ENCODE measurements around the gene GH2. TPM values are rescaled to one million over a fixed set of nuclear protein-coding genes. Genes with fewer than 3 reads are reported as not detected.
"Not testable (repeated sequence)": the region's sequence is repeated elsewhere in the genome, so short reads cannot be mapped to it uniquely, and the experiment has no call there.

GH2 gene
- total and polyA plus RNA-seq, 4 donors, result not detected

DNA sequence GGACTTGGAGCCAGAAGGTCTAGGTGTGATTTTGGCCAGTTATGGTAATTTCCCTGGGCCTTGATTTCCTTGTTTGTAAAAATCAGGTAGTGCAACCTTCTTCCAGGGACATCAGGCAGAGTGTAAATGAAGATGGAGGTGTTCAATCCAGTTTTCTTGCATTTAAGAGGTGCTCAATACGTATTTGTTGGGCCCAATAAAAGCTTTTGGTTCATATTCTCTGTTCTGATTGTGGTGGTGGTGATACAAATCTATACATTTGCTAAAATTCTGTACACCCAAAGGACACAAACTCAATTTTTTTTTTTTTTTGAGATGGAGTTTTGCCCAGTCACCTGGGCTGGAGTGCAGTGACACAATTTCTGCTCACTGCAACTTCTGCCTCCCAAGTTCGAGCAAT lies 44.4 kb upstream of the GH2 start:
- 90% methylated on average over 2 of the region's 2 CpGs for WGBS
- H3K4me1 ChIP-seq (ENCODE audit: control insufficient read depth in 4 of 4, insufficient read depth in 4 of 4, low read length in 3 of 4), result peaks cover 0 to 5% (median 2%) of the 10 kb centered on the region in 4 donors
- no peak overlapping the region for H3K9ac ChIP-seq (ENCODE audit: low read depth in 1 of 2, low read length in 2 of 2)

DNA sequence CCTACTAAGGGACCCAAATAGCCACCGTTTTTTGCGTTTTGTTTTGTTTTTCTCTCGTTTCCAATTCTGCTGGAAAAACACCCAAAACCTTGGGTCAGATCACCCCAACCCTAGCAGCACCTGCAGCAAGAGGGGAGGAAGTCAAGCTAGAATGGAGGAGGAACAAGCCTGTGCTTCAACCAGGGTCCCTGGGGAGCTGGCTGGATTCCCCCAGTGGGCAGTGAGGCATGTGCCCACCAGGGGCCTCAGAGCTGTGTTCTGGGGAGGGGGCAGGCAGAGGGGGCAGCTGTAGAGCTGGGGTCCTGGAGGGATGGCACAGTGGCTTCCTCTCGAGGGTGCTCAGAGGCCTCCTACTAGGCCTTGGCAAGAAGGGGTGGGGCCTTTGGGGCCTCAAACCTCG lies 43.9 kb upstream of the GH2 start:
- Histone ChIP-seq H3K4me3 (ENCODE audit: low read depth in 1 of 3, low read length in 3 of 3) (no peak overlapping the region), H3K36me3 (ENCODE audit: control insufficient read depth in 4 of 4, insufficient read depth in 3 of 4, low read depth in 1 of 4, low read length in 3 of 4) (no peaks in the 10 kb centered on the region), H3K27me3 (ENCODE audit: control insufficient read depth in 4 of 4, insufficient read depth in 4 of 4, low read length in 3 of 4) (no peaks in the 10 kb centered on the region), H3K4me1 (ENCODE audit: control insufficient read depth in 4 of 4, insufficient read depth in 4 of 4, low read length in 3 of 4) (peaks cover 0 to 3% (median under 1%) of the 10 kb centered on the region in 4 donors), H3K9ac (ENCODE audit: low read depth in 1 of 2, low read length in 2 of 2) (no peak overlapping the region), H3K9me3 (ENCODE audit: control insufficient read depth in 4 of 4, low read length in 3 of 4) (no peaks in the 10 kb centered on the region), H3K27ac (ENCODE audit: low read depth in 1 of 2, low read length in 2 of 2) (no peak overlapping the region)
- WGBS, result 87% methylated on average over 5 of the region's 5 CpGs
- no peak for DNase-seq (ENCODE audit: low spot score)
- TF ChIP-seq GABPA (IDR thresholded peaks at IDR 0.05 in 1 of 2, conservative IDR thresholded peaks at IDR 0.05 in 1 of 2) (no peak), HNF4G (IDR thresholded peaks at IDR 0.05) (no peak), RAD21 (IDR thresholded peaks at IDR 0.05) (no peak), HNF4A (conservative IDR thresholded peaks at IDR 0.05) (no peak), SP1 (IDR thresholded peaks at IDR 0.05) (no peak), TAF1 (conservative IDR thresholded peaks at IDR 0.05) (no peak), FOXA1 (IDR thresholded peaks at IDR 0.05) (no peak), EGR1 (IDR thresholded peaks at IDR 0.05; ENCODE audit: low read depth in 2 of 2) (no peak), YY1 (IDR thresholded peaks at IDR 0.05) (no peak)
- TF ChIP-seq, protein P1, sequence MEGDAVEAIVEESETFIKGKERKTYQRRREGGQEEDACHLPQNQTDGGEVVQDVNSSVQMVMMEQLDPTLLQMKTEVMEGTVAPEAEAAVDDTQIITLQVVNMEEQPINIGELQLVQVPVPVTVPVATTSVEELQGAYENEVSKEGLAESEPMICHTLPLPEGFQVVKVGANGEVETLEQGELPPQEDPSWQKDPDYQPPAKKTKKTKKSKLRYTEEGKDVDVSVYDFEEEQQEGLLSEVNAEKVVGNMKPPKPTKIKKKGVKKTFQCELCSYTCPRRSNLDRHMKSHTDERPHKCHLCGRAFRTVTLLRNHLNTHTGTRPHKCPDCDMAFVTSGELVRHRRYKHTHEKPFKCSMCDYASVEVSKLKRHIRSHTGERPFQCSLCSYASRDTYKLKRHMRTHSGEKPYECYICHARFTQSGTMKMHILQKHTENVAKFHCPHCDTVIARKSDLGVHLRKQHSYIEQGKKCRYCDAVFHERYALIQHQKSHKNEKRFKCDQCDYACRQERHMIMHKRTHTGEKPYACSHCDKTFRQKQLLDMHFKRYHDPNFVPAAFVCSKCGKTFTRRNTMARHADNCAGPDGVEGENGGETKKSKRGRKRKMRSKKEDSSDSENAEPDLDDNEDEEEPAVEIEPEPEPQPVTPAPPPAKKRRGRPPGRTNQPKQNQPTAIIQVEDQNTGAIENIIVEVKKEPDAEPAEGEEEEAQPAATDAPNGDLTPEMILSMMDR (IDR thresholded peaks at IDR 0.05; ENCODE audit: low read depth, low read length, missing input control), result no peak
- TF ChIP-seq, protein P2, sequence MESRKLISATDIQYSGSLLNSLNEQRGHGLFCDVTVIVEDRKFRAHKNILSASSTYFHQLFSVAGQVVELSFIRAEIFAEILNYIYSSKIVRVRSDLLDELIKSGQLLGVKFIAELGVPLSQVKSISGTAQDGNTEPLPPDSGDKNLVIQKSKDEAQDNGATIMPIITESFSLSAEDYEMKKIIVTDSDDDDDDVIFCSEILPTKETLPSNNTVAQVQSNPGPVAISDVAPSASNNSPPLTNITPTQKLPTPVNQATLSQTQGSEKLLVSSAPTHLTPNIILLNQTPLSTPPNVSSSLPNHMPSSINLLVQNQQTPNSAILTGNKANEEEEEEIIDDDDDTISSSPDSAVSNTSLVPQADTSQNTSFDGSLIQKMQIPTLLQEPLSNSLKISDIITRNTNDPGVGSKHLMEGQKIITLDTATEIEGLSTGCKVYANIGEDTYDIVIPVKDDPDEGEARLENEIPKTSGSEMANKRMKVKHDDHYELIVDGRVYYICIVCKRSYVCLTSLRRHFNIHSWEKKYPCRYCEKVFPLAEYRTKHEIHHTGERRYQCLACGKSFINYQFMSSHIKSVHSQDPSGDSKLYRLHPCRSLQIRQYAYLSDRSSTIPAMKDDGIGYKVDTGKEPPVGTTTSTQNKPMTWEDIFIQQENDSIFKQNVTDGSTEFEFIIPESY (IDR thresholded peaks at IDR 0.05), result no peak
- TF ChIP-seq, protein P3, sequence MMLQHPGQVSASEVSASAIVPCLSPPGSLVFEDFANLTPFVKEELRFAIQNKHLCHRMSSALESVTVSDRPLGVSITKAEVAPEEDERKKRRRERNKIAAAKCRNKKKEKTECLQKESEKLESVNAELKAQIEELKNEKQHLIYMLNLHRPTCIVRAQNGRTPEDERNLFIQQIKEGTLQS (IDR thresholded peaks at IDR 0.05), result no peak

More for the DNA sequence above, 44.4 kb upstream of the GH2 start:
- Histone ChIP-seq H3K27ac (ENCODE audit: low read depth in 1 of 2, low read length in 2 of 2) (no peak overlapping the region), H3K9me3 (ENCODE audit: control insufficient read depth in 4 of 4, low read length in 3 of 4) (no peaks in the 10 kb centered on the region), H3K4me3 (ENCODE audit: low read depth in 1 of 3, low read length in 3 of 3) (no peak overlapping the region), H3K27me3 (ENCODE audit: control insufficient read depth in 4 of 4, insufficient read depth in 4 of 4, low read length in 3 of 4) (no peaks in the 10 kb centered on the region), H3K36me3 (ENCODE audit: control insufficient read depth in 4 of 4, insufficient read depth in 3 of 4, low read depth in 1 of 4, low read length in 3 of 4) (no peaks in the 10 kb centered on the region)
- DNase-seq (ENCODE audit: low spot score), result no peak
- TF ChIP-seq RXRA (IDR thresholded peaks at IDR 0.05), result no peak
- no peak for TF ChIP-seq HNF4A (conservative IDR thresholded peaks at IDR 0.05)
- TF ChIP-seq NR2F2 (IDR thresholded peaks at IDR 0.05), result no peak

DNA sequence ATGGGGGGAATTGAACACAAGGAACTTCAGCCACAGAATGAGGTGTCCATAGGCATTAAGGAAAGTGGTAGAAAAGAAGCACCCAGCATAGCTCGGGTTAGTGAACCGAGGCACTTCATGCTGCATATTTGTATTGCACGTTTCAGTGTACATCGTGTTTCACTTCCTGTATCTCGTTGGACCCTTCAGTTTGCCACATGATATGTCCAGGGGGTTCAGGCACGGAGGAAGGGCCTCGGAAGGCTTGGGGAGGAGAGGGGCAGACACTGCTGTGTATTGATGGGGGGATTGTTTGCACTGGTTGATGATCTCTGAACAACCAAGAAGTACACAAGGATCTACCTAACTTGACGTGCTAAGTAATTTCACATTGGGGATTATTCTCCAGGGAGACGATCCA lies 40.7 kb upstream of the GH2 start:
- not testable (repeated sequence) for H3K27ac ChIP-seq (ENCODE audit: low read depth in 1 of 2, low read length in 2 of 2); H3K4me1 ChIP-seq (ENCODE audit: control insufficient read depth in 4 of 4, insufficient read depth in 4 of 4, low read length in 3 of 4); H3K9me3 ChIP-seq (ENCODE audit: control insufficient read depth in 4 of 4, low read length in 3 of 4); H3K36me3 ChIP-seq (ENCODE audit: control insufficient read depth in 4 of 4, insufficient read depth in 3 of 4, low read depth in 1 of 4, low read length in 3 of 4); DNase-seq (ENCODE audit: low spot score); H3K9ac ChIP-seq (ENCODE audit: low read depth in 1 of 2, low read length in 2 of 2); H3K4me3 ChIP-seq (ENCODE audit: low read depth in 1 of 3, low read length in 3 of 3); H3K27me3 ChIP-seq (ENCODE audit: control insufficient read depth in 4 of 4, insufficient read depth in 4 of 4, low read length in 3 of 4)
- WGBS, result 79% methylated on average over 9 of the region's 9 CpGs

DNA sequence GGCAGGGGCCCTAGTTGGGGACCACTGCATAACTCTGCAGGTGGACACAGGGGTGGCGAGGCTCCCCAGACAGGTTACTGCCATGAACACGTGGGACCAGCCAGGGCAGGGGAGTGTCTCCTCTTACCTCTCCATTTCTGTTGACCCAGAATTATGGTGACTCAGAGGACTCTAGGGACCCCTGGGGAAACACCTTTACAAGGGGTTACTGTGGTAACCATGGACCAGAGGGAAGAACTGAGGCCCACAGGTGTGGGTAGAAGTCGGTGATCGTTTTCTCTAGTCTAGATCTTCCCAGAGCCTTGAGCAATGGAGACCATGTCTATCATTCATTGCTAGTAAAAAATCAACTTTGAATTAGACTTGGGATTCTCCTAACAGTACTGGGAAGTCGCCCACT lies 39.0 kb upstream of the GH2 start:
- not testable (repeated sequence) for H3K9me3 ChIP-seq (ENCODE audit: control insufficient read depth in 4 of 4, low read length in 3 of 4); H3K27me3 ChIP-seq (ENCODE audit: control insufficient read depth in 4 of 4, insufficient read depth in 4 of 4, low read length in 3 of 4); H3K4me1 ChIP-seq (ENCODE audit: control insufficient read depth in 4 of 4, insufficient read depth in 4 of 4, low read length in 3 of 4); H3K27ac ChIP-seq (ENCODE audit: low read depth in 1 of 2, low read length in 2 of 2); H3K4me3 ChIP-seq (ENCODE audit: low read depth in 1 of 3, low read length in 3 of 3); H3K9ac ChIP-seq (ENCODE audit: low read depth in 1 of 2, low read length in 2 of 2); DNase-seq (ENCODE audit: low spot score); H3K36me3 ChIP-seq (ENCODE audit: control insufficient read depth in 4 of 4, insufficient read depth in 3 of 4, low read depth in 1 of 4, low read length in 3 of 4)
- 88% methylated on average over 5 of the region's 5 CpGs for WGBS

DNA sequence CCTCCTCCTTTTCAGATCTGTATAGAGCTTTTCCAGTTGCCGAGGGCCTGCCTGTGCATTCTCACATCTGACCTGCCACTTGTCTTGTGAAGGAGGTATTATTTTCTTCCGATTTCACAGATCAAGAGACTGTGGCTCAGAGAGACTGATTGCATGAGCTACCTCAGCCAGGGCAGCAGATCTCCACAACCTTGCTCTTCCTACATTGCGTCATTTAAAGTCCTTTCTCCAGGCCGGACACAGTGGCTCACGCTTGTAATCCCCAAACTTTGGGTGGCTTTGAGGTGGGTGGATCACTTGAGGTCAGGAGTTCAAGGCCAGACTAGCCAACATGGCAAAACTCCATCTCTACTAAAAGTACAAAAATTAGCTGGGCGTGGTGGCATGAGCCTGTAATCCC lies 38.3 kb upstream of the GH2 start:
- 86% methylated on average over 6 of the region's 6 CpGs for WGBS

More for the DNA sequence above, 38.3 kb upstream of the GH2 start:
- H3K27ac ChIP-seq (ENCODE audit: low read depth in 1 of 2, low read length in 2 of 2); H3K4me1 ChIP-seq (ENCODE audit: control insufficient read depth in 4 of 4, insufficient read depth in 4 of 4, low read length in 3 of 4); H3K27me3 ChIP-seq (ENCODE audit: control insufficient read depth in 4 of 4, insufficient read depth in 4 of 4, low read length in 3 of 4); H3K9ac ChIP-seq (ENCODE audit: low read depth in 1 of 2, low read length in 2 of 2); H3K9me3 ChIP-seq (ENCODE audit: control insufficient read depth in 4 of 4, low read length in 3 of 4); H3K4me3 ChIP-seq (ENCODE audit: low read depth in 1 of 3, low read length in 3 of 3); H3K36me3 ChIP-seq (ENCODE audit: control insufficient read depth in 4 of 4, insufficient read depth in 3 of 4, low read depth in 1 of 4, low read length in 3 of 4); DNase-seq (ENCODE audit: low spot score): not testable (repeated sequence)

Measured in liver (tissue), 9 donors.